ENCODE results near the gene SHISAL2A. TPM values are rescaled to one million over a fixed set of nuclear protein-coding genes. Genes with fewer than 3 reads are reported as not detected.

Gene SHISAL2A
- total and polyA plus RNA-seq, 2 of the 4 experiments (the other 2 are of a cell fraction) = not detected

DNA sequence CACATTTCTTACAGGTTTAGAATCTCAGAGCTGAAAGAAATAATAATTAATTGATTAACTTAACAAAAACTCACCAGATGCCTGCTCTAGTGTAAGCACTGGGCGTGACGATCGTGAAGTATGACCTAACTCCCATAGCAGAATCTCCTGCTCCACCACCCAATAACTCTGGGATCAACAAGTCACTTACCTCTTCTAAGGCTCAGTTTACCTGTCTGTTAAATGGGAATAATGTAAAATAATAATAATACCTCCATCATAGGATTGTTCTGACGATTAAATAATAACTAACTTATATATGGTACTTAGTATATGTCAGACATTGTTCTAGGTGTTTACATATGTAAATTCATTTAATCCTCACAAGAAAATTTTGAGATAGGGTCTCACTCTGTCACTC is 40.5 kb downstream of the SHISAL2A start:
- Histone ChIP-seq H2BK5ac (ENCODE audit: low read depth, low read length, poor library complexity, severe bottlenecking) (no peak overlapping the region), H2AK5ac (ENCODE audit: low read depth, low read length) (no peak overlapping the region), H2BK20ac (ENCODE audit: low read depth, low read length) (no peak overlapping the region), H4K5ac (ENCODE audit: low read depth, low read length) (no peak overlapping the region), H3K23ac (ENCODE audit: low read depth, low read length) (no peak overlapping the region), H3K9me3 (ENCODE audit: control insufficient read depth, insufficient read depth, low read length) (no peaks in the 10 kb centered on the region), H4K8ac (ENCODE audit: low read depth in 2 of 2, low read length in 2 of 2) (no peak overlapping the region), H3K14ac (replicated peaks; ENCODE audit: low read depth, low read length) (no peak overlapping the region), H3K27ac (ENCODE audit: insufficient read depth, low read length) (no peak overlapping the region), H4K20me1 (ENCODE audit: insufficient read depth, low read length) (no peaks in the 10 kb centered on the region), H3K4me3 (ENCODE audit: insufficient read depth, low read depth, low read length) (no peak overlapping the region), H3K36me3 (ENCODE audit: control insufficient read depth, insufficient read depth, low read length) (no peaks in the 10 kb centered on the region), H2AFZ (replicated peaks; ENCODE audit: low read length, poor library complexity) (no peak overlapping the region), H4K91ac (ENCODE audit: insufficient read depth, low read depth, low read length) (no peak overlapping the region), H2AK9ac (replicated peaks; ENCODE audit: low read depth, low read length, poor library complexity) (no peak overlapping the region), H3K27me3 (ENCODE audit: control insufficient read depth, insufficient read depth, low read length) (no peaks in the 10 kb centered on the region), H3K56ac (ENCODE audit: extremely low read depth, insufficient read depth, low read length) (no peak overlapping the region), H3K9ac (ENCODE audit: low read depth, low read length) (no peak overlapping the region), H2BK15ac (ENCODE audit: low read depth, low read length) (no peak overlapping the region), H2BK120ac (ENCODE audit: low read depth, low read length) (no peak overlapping the region), H3K79me1 (ENCODE audit: low read depth in 1 of 2, low read length in 2 of 2) (no peaks in the 10 kb centered on the region), H3K4ac (ENCODE audit: low read depth, low read length) (no peak overlapping the region), H3K4me2 (ENCODE audit: low read depth, low read length) (no peak overlapping the region), H3K4me1 (ENCODE audit: control insufficient read depth, insufficient read depth, low read length) (peaks cover 12% of the 10 kb centered on the region), H3K9me1 (ENCODE audit: insufficient read depth, low read length) (0 out of 2 replicates have a peak, but pooled peaks cover 2% of the 10 kb centered on the region), H3K18ac (ENCODE audit: low read depth, low read length) (no peak overlapping the region)
- TF ChIP-seq CHD1 (IDR thresholded peaks at IDR 0.05; ENCODE audit: low read depth, low read length) = no peak
- TF ChIP-seq BHLHE40 (IDR thresholded peaks at IDR 0.05; ENCODE audit: low read depth, low read length) = no peak
- no peak for TF ChIP-seq CEBPB (IDR thresholded peaks at IDR 0.05; ENCODE audit: low read depth, low read length)
- TF ChIP-seq MXI1 (IDR thresholded peaks at IDR 0.05; ENCODE audit: borderline replicate concordance, low read depth, low read length) = no peak
- no peak for TF ChIP-seq FOS (IDR thresholded peaks at IDR 0.05; ENCODE audit: low read depth, low read length)
- TF ChIP-seq RFX5 (IDR thresholded peaks at IDR 0.05; ENCODE audit: low read depth, low read length) = no peak
- no peak for TF ChIP-seq MAFK (IDR thresholded peaks at IDR 0.05; ENCODE audit: low read depth, low read length)
- TF ChIP-seq SMC3 (IDR thresholded peaks at IDR 0.05; ENCODE audit: low read depth, low read length) = no peak
- no peak for TF ChIP-seq MAZ (IDR thresholded peaks at IDR 0.05; ENCODE audit: borderline replicate concordance, low read depth, low read length)
- TF ChIP-seq, protein P1, sequence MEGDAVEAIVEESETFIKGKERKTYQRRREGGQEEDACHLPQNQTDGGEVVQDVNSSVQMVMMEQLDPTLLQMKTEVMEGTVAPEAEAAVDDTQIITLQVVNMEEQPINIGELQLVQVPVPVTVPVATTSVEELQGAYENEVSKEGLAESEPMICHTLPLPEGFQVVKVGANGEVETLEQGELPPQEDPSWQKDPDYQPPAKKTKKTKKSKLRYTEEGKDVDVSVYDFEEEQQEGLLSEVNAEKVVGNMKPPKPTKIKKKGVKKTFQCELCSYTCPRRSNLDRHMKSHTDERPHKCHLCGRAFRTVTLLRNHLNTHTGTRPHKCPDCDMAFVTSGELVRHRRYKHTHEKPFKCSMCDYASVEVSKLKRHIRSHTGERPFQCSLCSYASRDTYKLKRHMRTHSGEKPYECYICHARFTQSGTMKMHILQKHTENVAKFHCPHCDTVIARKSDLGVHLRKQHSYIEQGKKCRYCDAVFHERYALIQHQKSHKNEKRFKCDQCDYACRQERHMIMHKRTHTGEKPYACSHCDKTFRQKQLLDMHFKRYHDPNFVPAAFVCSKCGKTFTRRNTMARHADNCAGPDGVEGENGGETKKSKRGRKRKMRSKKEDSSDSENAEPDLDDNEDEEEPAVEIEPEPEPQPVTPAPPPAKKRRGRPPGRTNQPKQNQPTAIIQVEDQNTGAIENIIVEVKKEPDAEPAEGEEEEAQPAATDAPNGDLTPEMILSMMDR (conservative IDR thresholded peaks at IDR 0.05; ENCODE audit: low read depth, low read length) = no peak
- TF ChIP-seq POLR2A (IDR thresholded peaks at IDR 0.05; ENCODE audit: low read depth, low read length) = no peak
- TF ChIP-seq, protein P2, sequence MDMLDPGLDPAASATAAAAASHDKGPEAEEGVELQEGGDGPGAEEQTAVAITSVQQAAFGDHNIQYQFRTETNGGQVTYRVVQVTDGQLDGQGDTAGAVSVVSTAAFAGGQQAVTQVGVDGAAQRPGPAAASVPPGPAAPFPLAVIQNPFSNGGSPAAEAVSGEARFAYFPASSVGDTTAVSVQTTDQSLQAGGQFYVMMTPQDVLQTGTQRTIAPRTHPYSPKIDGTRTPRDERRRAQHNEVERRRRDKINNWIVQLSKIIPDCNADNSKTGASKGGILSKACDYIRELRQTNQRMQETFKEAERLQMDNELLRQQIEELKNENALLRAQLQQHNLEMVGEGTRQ (IDR thresholded peaks at IDR 0.05; ENCODE audit: low read depth, low read length) = no peak
- no peak for TF ChIP-seq RCOR1 (IDR thresholded peaks at IDR 0.05; ENCODE audit: insufficient replicate concordance, low read length)
- TF ChIP-seq RAD21 (IDR thresholded peaks at IDR 0.05; ENCODE audit: low read length) = no peak
- TF ChIP-seq ELK1 (IDR thresholded peaks at IDR 0.05; ENCODE audit: borderline replicate concordance, low read depth, low read length) = no peak
- TF ChIP-seq NFE2L2 (IDR thresholded peaks at IDR 0.05; ENCODE audit: low read depth, low read length) = no peak
- dilution Hi-C loops (cut with HindIII; ENCODE audit: low sequenced_read_pairs, unreplicated experiment) = no loop called here
- POLR2A ChIA-PET (ENCODE audit: unreplicated experiment) = no interaction called here
- CTCF ChIA-PET = interaction anchor here (0.6 kb wide), 1 partner anchor 72 kb away, joined by 5 read pairs; no protein-coding TSS in a partner anchor
- in situ Hi-C loops (cut with MboI; ENCODE audit: low sequenced_read_pairs) = no loop called here
- ATAC-seq (ENCODE audit: low read depth) = no peak
- intact Hi-C loops (cut with micrococcal nuclease) = no loop called here
- no peak for DNase-seq
- BruUV-seq (replicated peaks) = no TSS peak
- WGBS, 2 experiments (ENCODE audit: extremely low coverage in 2 of 2, insufficient read length in 1 of 2) = no CpG with 5 or more reads among the region's 4 CpGs
